GM12873 (cell line): Measurements from ENCODE around the gene IP6K2.

ENCODE experiments used
- TF ChIP-seq, protein P1 (sequence below): IDR thresholded peaks from 2 replicates; pipeline ENCODE4 v1.5.1; 2012; ENCODE audit warnings: low read depth, mild to moderate bottlenecking, moderate library complexity, low read length, control low read depth; ENCODE audit not compliant: insufficient read depth; ENCODE audit errors: missing control alignments

Gene IP6K2

GRCh38 chr3:48681974-48682610 lies 34.9 kb downstream of the IP6K2 start:
- TF ChIP-seq, protein P1, sequence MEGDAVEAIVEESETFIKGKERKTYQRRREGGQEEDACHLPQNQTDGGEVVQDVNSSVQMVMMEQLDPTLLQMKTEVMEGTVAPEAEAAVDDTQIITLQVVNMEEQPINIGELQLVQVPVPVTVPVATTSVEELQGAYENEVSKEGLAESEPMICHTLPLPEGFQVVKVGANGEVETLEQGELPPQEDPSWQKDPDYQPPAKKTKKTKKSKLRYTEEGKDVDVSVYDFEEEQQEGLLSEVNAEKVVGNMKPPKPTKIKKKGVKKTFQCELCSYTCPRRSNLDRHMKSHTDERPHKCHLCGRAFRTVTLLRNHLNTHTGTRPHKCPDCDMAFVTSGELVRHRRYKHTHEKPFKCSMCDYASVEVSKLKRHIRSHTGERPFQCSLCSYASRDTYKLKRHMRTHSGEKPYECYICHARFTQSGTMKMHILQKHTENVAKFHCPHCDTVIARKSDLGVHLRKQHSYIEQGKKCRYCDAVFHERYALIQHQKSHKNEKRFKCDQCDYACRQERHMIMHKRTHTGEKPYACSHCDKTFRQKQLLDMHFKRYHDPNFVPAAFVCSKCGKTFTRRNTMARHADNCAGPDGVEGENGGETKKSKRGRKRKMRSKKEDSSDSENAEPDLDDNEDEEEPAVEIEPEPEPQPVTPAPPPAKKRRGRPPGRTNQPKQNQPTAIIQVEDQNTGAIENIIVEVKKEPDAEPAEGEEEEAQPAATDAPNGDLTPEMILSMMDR = no peak

DNA sequence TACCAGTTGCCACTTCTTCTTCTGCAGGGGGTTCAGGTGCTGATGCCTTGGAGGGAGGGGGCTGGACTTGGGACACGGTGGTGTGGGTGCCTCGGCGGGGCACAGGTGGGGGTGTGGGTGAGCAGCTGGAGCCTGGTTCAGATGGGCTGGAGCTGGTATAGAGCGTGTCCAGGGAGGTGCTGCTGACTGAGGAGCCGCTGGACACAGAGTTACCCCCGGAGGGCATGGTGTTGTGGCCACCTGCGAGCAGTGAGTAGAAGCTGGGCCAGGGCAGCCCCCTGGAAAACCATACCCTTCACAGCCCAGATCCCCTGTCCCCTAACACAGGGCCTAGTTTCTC lies 35.5 kb downstream of the IP6K2 start:
- TF ChIP-seq, protein P1 = no peak

- TF ChIP-seq, protein P1 = no peak
Observed at GRCh38 chr3:48680811-48681540, 36.0 kb downstream of the IP6K2 start.

DNA sequence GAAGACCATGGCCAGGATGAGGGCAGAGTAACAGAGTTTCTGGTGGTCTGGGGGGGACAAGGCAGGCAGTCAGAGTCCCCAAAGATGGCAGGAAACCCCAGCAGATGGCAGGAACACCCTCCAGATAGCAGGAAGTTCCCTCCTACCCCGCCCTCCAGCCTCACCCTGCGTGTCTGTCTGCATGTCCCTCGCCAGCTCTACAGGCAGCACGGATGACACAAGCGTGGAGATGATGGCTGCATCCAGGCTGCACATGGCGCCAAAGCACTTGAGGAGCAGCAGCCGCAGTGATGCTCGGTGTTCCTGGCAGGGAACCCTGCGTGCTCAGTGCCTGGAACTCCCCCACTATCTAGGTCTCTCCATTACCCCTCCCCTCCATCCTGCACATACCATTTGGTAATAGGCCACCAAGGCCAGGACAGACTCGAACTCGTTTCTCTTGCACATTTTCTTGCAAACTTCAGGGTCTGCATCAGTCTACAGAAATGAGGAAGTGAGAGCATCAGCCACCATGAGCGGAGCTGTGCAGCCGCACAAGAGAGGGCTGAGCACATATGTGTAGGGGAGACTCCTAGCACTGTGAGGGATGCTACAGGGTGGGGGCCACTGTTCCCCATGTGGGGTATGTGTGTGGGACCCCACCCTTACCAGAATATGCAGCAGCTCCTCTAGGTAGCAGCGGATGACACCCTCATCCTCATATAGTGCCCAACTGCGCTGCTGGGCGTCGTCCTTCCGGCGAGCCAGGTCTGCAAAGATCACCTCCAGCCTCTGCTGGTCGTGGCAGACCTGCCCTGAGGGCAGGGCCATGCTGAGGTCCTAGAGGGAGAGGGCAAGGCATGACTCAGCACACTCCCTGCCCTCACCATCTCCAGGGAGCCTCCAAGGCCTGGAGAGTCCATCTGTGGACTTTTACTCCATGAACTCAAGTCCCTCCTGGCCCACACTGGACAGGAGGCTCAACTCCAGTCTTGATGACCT lies 37.3 kb downstream of the IP6K2 start:
- TF ChIP-seq, protein P1 = no peak

- TF ChIP-seq, protein P1 = no peak
Observed at GRCh38 chr3:48678566-48679380, 38.2 kb downstream of the IP6K2 start.

- TF ChIP-seq, protein P1 = no peak
Observed at GRCh38 chr3:48678056-48678455, 39.0 kb downstream of the IP6K2 start.
